HT-29 (cell line): ENCODE results near the gene HS6ST1. TPM values are rescaled to one million over a fixed set of nuclear protein-coding genes. Genes with fewer than 3 reads are reported as not detected.

Experiments
- DNase-seq: peaks from one replicate; pipeline ENCODE4 v3.0.0-alpha.2; 2015; ENCODE audit warnings: low spot score
- small RNA-seq: library from RNA; depleted of rRNA; stranded (forward); fragments of <200 nt; gene quantifications from one replicate; pipeline ENCODE3, GENCODE V24; 2014
- total RNA-seq: library from RNA; depleted of rRNA; stranded (reverse); fragments of >200 nt; shearing (Covaris generic); gene quantifications from 2 replicates; pipeline ENCODE4 v1.2.3, GENCODE V29; 2014; rRNA removed

The HS6ST1 gene
- total RNA-seq, 1 experiment from 2014 or later, result 17.7 TPM

DNA sequence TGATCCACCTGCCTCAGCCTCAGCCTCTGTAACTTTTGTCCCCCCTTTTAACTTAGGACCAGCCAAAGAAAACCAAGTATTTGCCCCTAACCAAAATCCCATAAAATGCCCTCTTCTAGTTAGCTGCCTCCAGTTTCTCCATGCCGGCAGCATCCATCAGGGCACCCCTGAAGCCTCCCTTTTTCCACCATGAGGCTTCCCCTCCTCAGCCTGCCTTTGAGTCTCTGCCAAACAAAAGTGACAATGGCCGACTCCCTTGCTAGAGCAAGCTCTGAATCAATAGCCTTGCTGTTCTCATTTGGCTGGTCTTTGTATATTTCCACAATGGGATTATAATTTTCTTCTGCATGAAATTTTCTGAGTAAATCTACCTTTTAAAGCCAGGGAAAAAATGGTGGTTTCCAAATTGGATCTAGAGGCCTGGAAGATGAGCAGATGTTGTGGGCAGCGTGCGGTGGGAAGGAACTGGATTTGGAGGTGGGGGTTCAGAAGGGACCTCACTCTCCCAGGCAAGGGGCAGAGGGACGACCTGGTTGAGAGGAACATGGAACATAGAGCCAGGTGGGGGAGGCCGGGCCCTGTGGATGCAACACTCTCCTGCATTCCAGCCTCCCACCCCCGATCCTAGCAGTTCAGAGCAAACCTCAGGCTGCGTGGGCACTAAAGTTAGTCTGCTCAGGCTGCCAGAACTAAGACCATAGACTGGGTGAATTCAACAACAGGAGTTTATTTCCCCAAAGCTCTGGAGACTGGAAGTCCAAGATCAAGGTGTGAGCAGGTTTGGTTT lies 80.6 kb downstream of the HS6ST1 start:
- DNase-seq, result no peak

GRCh38 chr2:128237081-128237534 lies 81.6 kb downstream of the HS6ST1 start:
- DNase-seq, result no peak

GRCh38 chr2:128236491-128237035 lies 82.1 kb downstream of the HS6ST1 start:
- no peak for DNase-seq

DNA sequence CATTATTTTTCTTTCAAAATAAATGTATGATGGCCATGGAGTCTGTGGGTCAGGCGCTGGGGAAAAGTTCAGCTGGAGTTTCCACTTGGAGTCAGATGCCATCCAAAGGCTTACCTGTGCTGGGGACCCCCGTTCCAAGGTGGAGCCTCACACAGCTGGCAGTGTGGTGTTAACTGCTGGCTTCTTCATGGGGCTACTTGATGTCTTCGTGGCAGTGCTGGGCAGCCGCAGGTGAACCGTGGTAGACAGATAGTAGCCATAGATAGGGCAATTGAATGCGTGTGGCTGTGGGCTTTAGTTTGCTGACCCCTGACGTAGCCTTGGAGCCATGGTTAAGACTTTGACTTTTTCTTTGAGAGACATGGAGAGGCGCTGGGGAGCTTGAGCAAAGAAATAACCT lies 83.1 kb downstream of the HS6ST1 start:
- no peak for DNase-seq

- DNase-seq, result no peak
These were observed 84.1 kb downstream of the HS6ST1 start for GRCh38 chr2:128234613-128235012.

GRCh38 chr2:128233790-128234395 lies 84.8 kb downstream of the HS6ST1 start:
- no peak for DNase-seq

DNA sequence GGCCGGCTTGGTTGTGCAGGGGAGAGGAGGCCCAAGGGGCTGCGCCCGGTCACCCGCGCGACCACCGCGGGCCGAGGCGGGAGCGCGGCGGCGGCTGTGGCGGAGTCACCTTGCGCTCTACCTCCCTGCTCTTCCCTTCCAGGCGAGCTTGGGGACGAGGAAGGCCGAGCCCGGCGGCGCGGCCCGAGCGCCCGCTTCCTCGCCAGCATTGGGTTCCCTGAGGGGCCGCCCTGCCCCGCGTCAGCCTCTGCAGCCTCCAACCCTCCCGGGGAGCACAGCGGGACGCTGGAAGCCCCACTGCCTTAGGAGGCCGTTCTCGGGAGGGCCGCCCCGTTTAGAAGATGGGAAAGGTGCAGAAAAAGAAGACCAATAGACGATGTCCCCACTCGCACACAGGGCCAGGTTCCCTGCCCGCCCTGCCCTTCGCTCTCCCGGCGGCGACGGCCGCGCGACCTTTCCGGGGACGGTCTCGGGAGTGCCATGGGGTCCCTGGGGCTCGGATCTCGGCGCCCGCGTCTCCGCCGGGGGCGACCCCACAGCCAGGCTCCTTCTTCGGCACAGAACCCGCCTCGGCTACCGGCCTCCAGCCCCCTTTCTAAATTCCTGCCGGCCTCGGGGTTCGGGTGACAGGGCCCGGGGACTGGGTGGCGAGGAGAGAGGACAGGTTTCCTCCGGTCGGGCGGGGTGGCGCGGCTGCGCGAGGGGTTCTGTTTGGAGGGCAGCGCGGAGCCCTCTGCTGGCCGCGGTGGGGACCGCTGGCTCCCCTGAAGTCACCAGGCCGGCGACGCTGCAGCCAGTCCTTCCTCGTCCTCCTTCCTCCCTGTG lies 85.5 kb downstream of the HS6ST1 start:
- DNase-seq, result peak; percentile 86

DNA sequence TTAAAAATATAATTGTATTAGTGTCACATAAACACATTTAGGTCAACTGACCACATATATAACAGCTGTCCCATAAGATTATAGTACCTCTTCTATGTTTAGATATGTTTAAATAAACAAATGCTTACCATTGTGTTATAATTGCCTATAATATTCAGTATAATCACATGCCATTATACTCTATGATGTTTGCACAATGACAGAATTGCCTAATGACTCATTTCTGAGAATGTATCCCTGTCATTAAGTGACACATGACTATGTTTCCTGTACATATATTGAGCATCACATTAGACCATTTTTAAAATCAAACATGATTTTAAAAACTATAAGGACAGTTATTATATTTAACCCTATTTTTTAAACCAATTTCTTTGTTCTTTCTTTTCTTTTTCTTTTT lies 89.8 kb downstream of the HS6ST1 start:
- peak; percentile 17 for DNase-seq

GRCh38 chr2:128227862-128228261 lies 90.8 kb downstream of the HS6ST1 start:
- DNase-seq, result no peak

- no peak for DNase-seq
These were observed 98.8 kb downstream of the HS6ST1 start for GRCh38 chr2:128219891-128220290.

- DNase-seq, result no peak
These were observed 101.0 kb downstream of the HS6ST1 start for GRCh38 chr2:128217671-128218070.

DNA sequence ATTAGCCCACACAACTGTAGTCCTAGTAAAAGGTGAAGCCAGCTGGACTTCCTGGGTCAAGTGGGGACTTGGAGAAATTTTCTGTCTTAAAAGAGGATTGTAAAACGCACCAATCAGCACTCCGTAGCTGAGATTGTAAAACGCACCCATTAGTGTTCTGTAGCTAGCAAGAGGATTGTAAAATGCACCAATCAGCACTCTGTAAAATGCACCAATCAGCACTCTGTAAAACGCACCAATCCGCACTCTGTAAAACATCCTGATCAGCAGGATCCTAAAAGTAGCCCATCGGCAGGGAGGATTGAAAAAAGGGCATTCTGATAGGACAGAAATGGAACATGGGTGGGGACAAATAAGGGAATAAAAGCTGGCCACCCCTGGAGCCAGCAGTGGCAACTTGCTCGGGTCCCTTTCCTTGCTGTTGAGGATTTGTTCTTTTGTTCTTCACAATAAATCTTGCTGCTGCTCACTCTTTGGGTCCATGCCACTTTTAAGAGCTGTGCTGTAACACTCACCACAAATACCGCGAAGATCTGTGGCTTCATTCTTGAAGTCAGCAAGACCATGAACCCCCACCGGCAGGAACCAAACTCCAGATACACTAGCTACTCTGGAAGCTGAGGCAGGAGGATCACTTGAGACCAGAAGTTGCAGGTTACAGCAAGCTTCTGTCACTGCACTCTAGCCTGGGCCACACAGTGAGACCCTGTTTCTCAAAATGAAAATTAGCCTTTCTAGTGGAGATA lies 102.6 kb downstream of the HS6ST1 start:
- DNase-seq, result no peak

Small RNAs within 50 kb of the gene (small RNA-seq; reads per million reads assigned to genes)
- gene RF00019, result not detected

Other genes with a start within 250 kb of the HS6ST1 start
- gene UGGT1, start 227.7 kb downstream of the HS6ST1 start, total RNA-seq, result 25.1 and 27.0 TPM in 2 replicates